PC-9 (cell line): Measurements from ENCODE around the gene N4BP2L2. TPM values are rescaled to one million over a fixed set of nuclear protein-coding genes. Genes with fewer than 3 reads are reported as not detected.

ENCODE experiments used
- BruUV-seq: library from RNA; stranded (reverse); fragments of 400-500 nt; replicated peaks from 2 replicates; lab custom pipeline; 2021; lab: Mats Ljungman, UMichigan
- CTCF ChIA-PET: fragments of 300-600 bp; sonication (Branson Sonifier 250); formaldehyde crosslinking; loops from one replicate; lab custom pipeline; 2022; ENCODE audit warnings: antibody characterized with exemption; lab: Charles Lee
- POLR2A ChIA-PET: fragments of 300-600 bp; sonication (Branson Sonifier 250); formaldehyde crosslinking; loops from one replicate; lab custom pipeline; 2022; ENCODE audit warnings: antibody characterized with exemption; ENCODE audit not compliant: unreplicated experiment; lab: Charles Lee
- DNase-seq, 2 experiments: peaks; one replicate each; pipeline versions ENCODE4 v3.0.0 to v3.0.0-alpha.2; 2015 to 2022; ENCODE audit warnings: mixed read lengths in 1 of 2
- H2AFZ ChIP-seq: fragments of 200-600 bp; sonication (generic); 2 replicates; pipeline ENCODE4 v1.8.1; 2017; ENCODE audit warnings: antibody characterized with exemption
- H3F3A ChIP-seq: fragments of 200-600 bp; sonication (generic); 2 replicates; pipeline ENCODE4 v1.8.1; 2017; ENCODE audit warnings: antibody characterized with exemption, mild to moderate bottlenecking, low read depth; ENCODE audit not compliant: insufficient read depth
- H3K27ac ChIP-seq: fragments of 200-600 bp; sonication (generic); 2 replicates; pipeline ENCODE4 v1.6.1; 2016; ENCODE audit warnings: mixed run types
- H3K27me3 ChIP-seq: fragments of 200-600 bp; sonication (generic); 2 replicates; pipeline ENCODE4 v1.6.1; 2016; ENCODE audit warnings: low read depth, mixed run types; ENCODE audit not compliant: insufficient read depth
- H3K36me3 ChIP-seq: fragments of 200-600 bp; sonication (generic); 2 replicates; pipeline ENCODE4 v1.6.1; 2016; ENCODE audit warnings: low read depth, mixed run types
- H3K4me1 ChIP-seq: fragments of 200-600 bp; sonication (generic); replicated peaks from 2 replicates; pipeline ENCODE4 v1.6.1; 2016; ENCODE audit warnings: mixed run types; ENCODE audit not compliant: insufficient read depth
- H3K4me2 ChIP-seq: fragments of 200-600 bp; sonication (generic); 2 replicates; pipeline ENCODE4 v1.6.1; 2017; ENCODE audit warnings: mixed run types
- H3K4me3 ChIP-seq: fragments of 200-600 bp; sonication (generic); 2 replicates; pipeline ENCODE4 v1.6.1; 2016; ENCODE audit warnings: mixed run types
- H3K79me2 ChIP-seq: fragments of 200-600 bp; sonication (generic); 2 replicates; pipeline ENCODE4 v1.6.1; 2017; ENCODE audit warnings: low read depth, mixed run types
- H3K9me2 ChIP-seq: fragments of 200-600 bp; sonication (generic); 2 replicates; pipeline ENCODE4 v1.8.1; 2017; ENCODE audit warnings: mild to moderate bottlenecking; ENCODE audit not compliant: insufficient read depth
- H3K9me3 ChIP-seq: fragments of 200-600 bp; sonication (generic); 2 replicates; pipeline ENCODE4 v1.8.1; 2016; ENCODE audit warnings: low read depth; ENCODE audit not compliant: insufficient read depth
- H4K20me1 ChIP-seq: fragments of 200-600 bp; sonication (generic); 2 replicates; pipeline ENCODE4 v1.8.1; 2017; ENCODE audit not compliant: insufficient read depth
- CTCF ChIP-seq: fragments of 200-600 bp; sonication (generic); conservative IDR thresholded peaks from 2 replicates; pipeline ENCODE4 v1.6.1; 2017; ENCODE audit warnings: mixed run types, antibody characterized with exemption, mild to moderate bottlenecking, moderate library complexity
- EZH2 ChIP-seq: fragments of 200-600 bp; sonication (generic); IDR thresholded peaks from 2 replicates; pipeline ENCODE4 v1.8.0; 2017; ENCODE audit warnings: antibody characterized with exemption, low read depth
- intact Hi-C: fragments of 100-400 bp; cut with micrococcal nuclease; formaldehyde crosslinking; loops from one replicate; pipeline ENCODE4 v1.10.0; 2022; ENCODE audit not compliant: unreplicated experiment
- total RNA-seq: library from RNA; stranded (reverse); gene quantifications from 2 replicates; pipeline ENCODE4 v1.2.3, GENCODE V29; 2021

N4BP2L2 gene
- total RNA-seq, 1 experiment from 2014 or later: 81.3 TPM

DNA sequence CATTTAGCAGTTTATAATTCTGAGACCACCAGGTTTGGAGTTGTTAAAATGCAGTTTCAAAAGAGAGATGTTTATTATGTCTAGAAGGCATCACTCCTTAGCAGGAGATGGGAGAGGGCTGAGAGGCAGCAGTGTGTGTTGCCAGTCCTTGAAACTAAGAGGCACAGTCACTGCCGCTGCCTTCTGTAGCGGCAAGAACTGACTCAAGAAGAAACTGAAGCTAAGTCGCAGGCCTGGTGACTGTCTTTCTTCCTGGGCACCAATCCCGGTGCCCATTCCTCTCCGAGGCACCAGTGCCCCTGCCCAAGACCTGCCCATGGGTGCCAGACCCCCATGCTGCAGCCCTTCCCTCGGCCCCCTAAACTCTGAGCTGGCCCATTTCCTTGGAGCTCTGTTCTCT, 130.7 kb downstream of the N4BP2L2 start:
- no peaks in the 10 kb centered on the region for H3K27me3 ChIP-seq
- no peak for DNase-seq
- ChIA-PET CTCF (no interaction called here), POLR2A (no interaction called here)
- H3K79me2 ChIP-seq: no peaks in the 10 kb centered on the region
- no peaks in the 10 kb centered on the region for H3F3A ChIP-seq
- TF ChIP-seq EZH2: no peak
- TF ChIP-seq CTCF: no peak
- no peak overlapping the region for H2AFZ ChIP-seq
- H3K9me2 ChIP-seq: no peaks in the 10 kb centered on the region
- H3K4me1 ChIP-seq: no peaks in the 10 kb centered on the region
- H4K20me1 ChIP-seq: no peaks in the 10 kb centered on the region
- no peak overlapping the region for H3K4me3 ChIP-seq
- BruUV-seq: no TSS peak
- H3K9me3 ChIP-seq: no peaks in the 10 kb centered on the region
- no peak overlapping the region for H3K27ac ChIP-seq
- no peak overlapping the region for H3K4me2 ChIP-seq
- H3K36me3 ChIP-seq: no peaks in the 10 kb centered on the region
- intact Hi-C loops: no loop called here

GRCh38 chr13:32403108-32403507, 135.5 kb downstream of the N4BP2L2 start:
- no peaks in the 10 kb centered on the region for H3K4me1 ChIP-seq
- no peak overlapping the region for H3K4me3 ChIP-seq
- no peaks in the 10 kb centered on the region for H3K9me3 ChIP-seq
- ChIA-PET POLR2A (no interaction called here), CTCF (no interaction called here)
- no peak overlapping the region for H2AFZ ChIP-seq
- intact Hi-C loops: no loop called here
- no peaks in the 10 kb centered on the region for H3K79me2 ChIP-seq
- TF ChIP-seq CTCF: no peak
- no peak for TF ChIP-seq EZH2
- DNase-seq: no peak
- no peak overlapping the region for H3K27ac ChIP-seq
- H4K20me1 ChIP-seq: no peaks in the 10 kb centered on the region
- no TSS peak for BruUV-seq
- H3K9me2 ChIP-seq: 0 out of 2 replicates have a peak, but pooled peaks cover 5% of the 10 kb centered on the region
- H3K27me3 ChIP-seq: no peaks in the 10 kb centered on the region
- no peak overlapping the region for H3K4me2 ChIP-seq
- no peaks in the 10 kb centered on the region for H3F3A ChIP-seq
- no peaks in the 10 kb centered on the region for H3K36me3 ChIP-seq

DNA sequence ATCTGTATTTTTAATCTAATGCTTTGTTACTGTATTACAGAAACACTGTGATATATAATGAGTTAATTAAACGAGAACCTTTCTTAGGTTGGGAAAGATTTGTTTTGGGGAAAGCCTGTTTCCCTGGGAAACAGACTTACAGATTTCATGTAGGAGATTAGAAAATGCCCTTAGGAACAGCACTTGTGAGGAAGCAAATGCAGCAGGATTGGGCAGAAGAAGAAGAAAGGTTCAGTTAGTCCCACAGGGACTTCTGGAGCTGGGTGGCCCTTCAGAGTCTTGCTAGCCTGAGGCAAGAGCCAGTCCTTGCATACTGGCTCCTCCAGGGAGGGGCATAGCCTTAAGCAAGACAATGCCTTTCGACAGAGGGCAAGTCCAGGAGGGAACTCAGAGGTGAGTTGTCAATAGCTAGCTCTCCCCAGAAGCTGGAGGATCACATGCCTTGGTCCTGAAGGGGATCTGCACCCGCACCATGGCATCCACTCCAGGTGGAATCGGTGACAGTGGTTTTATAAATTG, 147.4 kb downstream of the N4BP2L2 start:
- H3K4me2 ChIP-seq: no peak overlapping the region
- intact Hi-C loops: no loop called here
- H3K9me3 ChIP-seq: no peaks in the 10 kb centered on the region
- DNase-seq: no peak
- no peaks in the 10 kb centered on the region for H3K9me2 ChIP-seq
- no TSS peak for BruUV-seq
- ChIA-PET POLR2A (no interaction called here), CTCF (no interaction called here)
- no peak for TF ChIP-seq CTCF
- TF ChIP-seq EZH2: no peak
- H3K79me2 ChIP-seq: no peaks in the 10 kb centered on the region
- H3K27ac ChIP-seq: no peak overlapping the region
- no peaks in the 10 kb centered on the region for H3K4me1 ChIP-seq
- H3K36me3 ChIP-seq: no peaks in the 10 kb centered on the region; the same call in 1 of the 2 replicates
- H2AFZ ChIP-seq: no peak overlapping the region
- H4K20me1 ChIP-seq: no peaks in the 10 kb centered on the region
- no peak overlapping the region for H3K4me3 ChIP-seq
- H3K27me3 ChIP-seq: no peaks in the 10 kb centered on the region
- H3F3A ChIP-seq: no peaks in the 10 kb centered on the region; the same call in 1 of the 2 replicates
